Limb (tissue), 2 donors: ENCODE results near the gene PLA2G2D.
A peak's percentile ranks its signal among the peaks of the same experiment; 100 is the strongest.

Experiments used
- DNase-seq, 2 donors: peaks; one replicate each; pipeline ENCODE4 v3.0.0-alpha.2; 2016; ENCODE audit errors: extremely low spot score in 2 of 2

The PLA2G2D gene

DNA sequence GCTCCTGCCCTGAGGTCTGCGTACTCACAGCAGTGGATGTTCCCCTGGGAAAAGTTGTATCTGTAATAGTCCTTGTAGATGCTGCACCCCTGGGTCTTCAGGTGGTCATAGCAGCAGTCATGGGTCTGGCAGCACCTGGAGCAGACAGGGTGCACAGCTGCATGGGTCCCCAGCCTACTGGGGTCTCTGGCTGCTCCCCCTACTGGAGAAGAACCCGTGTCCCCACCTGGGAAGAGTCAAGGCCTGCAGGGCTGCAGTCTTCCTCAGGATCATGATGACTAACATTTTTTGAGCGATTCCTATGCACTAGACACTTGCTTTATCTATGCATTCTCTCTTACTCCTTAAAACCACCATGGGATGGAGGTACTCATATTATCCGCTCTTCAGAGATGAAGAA, 3.9 kb downstream of the PLA2G2D start:
- no peak for DNase-seq

DNA sequence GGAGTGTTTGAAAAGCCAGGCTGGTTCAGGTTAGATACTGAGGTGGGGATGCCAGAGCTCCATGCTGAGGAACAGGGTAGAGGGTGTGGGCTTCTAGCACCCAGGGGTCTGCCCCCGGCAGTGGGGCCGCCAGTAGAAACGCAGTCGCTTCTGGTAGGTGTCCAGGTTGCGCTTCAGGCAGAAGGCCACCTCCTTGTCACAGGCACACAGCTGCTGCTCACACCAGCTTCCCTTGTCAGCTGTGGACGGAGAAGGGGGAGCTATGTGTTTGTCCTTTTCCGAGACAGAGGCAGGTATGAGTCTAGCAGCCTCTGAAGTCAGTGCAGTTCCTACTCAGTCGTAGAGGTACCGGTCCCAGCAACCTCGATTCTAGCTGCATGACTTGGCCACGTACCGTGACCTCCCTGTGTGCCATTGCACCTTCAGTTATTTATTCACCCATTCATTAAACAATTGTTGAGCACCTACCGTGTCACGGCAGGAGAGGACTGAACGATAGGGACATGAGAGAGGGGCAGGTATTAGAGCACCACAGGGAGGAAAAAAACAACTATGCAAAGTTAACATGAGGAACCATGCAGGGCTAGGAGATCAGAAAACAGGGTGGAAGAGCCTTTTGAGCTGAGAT, 5.2 kb downstream of the PLA2G2D start:
- DNase-seq, result no peak

GRCh38 chr1:20112279-20113000, 6.9 kb downstream of the PLA2G2D start:
- no peak for DNase-seq

- DNase-seq, result no peak
Measured at GRCh38 chr1:20111452-20111851, 7.9 kb downstream of the PLA2G2D start.

DNA sequence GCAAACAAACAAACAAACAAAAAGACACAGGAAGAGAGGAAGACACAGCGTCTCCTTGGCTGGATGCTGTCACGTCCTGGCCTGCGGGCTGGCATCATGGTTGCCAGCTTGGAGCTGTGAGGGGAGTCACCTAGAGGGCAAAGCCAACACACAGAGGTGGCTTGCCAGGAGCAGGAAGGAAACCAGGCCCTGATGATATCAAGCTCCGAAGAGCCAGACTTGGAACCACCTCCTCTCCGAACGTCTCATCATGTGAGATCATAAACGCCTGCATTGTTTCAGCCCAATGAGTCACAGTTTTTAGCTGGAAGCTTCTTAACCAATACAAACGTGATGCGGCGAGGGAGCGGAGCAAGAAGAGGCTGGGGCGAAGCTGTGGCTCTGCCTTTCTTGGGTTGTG, 8.7 kb downstream of the PLA2G2D start:
- DNase-seq, result no peak

- DNase-seq, result no peak
Measured at GRCh38 chr1:20109223-20109856, 10.0 kb downstream of the PLA2G2D start.

- DNase-seq, result no peak
Measured at GRCh38 chr1:20108366-20109123, 10.8 kb downstream of the PLA2G2D start.

DNA sequence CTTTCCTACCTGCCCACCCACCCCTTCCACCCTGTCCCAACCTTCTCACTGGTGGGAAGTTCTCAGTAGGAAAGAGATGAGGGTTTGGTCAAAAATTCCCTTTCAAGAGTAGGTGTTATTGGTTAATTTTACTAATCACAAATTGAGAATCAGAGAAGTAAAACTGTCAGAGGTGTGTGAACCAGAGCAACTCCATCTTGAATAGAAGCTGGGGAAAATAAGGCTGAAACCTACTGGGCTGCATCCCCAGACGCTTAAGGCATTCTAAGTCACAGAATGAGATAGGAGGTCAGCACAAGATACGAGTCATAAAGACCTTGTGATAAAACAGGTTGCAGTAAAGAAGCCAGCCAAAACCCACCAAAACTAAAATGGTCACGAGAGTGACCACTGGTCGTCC, 11.5 kb downstream of the PLA2G2D start:
- DNase-seq, result no peak

DNA sequence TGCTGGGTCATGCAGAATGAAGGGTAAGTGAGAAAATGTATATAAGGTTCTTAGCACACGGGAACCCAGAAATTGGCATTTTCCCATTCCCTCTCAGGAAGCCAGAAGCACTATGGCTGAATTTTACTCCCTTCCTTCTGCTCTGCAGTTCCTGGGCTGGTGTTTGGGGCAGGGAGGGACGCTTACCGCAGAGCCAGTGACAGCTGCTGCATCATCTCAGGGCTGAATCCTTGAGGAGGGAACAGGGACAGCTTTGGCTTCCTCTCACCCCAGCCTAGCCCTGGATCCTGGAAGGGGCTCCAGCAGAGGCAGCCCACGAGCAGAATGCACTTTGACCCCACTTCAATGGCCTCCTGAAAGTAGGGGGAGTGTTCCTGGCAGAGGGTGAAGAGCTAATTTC, 12.0 kb downstream of the PLA2G2D start:
- no peak for DNase-seq

DNA sequence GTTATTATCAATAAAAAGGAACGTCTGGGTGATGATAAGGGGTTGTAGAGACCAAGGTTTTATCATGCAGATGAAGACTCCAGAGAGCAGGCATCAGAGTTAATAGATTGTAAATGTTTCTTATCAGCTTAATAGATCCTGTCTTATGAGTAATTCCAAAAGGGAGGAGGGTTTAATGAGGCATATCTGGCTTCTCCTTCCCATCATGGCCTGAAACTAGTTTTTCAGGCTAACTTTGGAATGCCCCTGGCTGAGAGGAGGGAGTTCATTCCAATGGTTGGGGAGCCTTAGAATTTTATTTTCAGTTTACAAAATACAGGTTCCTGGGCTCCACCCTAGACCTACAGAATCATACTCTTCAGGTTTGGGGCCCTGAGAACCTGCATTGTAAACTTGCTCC, 13.5 kb downstream of the PLA2G2D start:
- DNase-seq, result no peak

GRCh38 chr1:20102875-20103274, 16.5 kb downstream of the PLA2G2D start:
- no peak for DNase-seq

- peak; percentile 29 to 50 for DNase-seq
Measured at GRCh38 chr1:20100632-20101355, 18.5 kb downstream of the PLA2G2D start.

DNA sequence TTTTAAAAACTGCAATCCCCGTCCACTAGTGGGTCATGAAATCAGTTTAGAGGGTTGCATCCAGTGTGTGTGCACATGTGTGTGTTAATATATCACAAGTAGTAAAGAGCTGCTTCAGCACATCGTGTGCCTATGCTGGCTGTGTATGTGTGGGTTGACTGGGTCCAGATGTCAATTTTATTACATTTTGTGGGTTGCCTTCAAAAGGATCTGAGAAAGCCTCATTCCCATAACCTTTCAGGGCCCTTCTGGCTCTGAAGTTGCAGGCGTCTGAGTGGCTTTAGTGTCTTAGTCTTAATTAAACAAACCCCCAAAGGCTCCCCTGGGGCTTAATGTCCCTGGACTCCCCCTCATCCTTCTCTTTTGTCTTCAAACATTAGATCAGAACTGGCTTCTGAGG, 19.8 kb downstream of the PLA2G2D start:
- DNase-seq, result no peak

- DNase-seq, result no peak
Measured at GRCh38 chr1:20096840-20097447, 22.4 kb downstream of the PLA2G2D start.

GRCh38 chr1:20095564-20096434, 23.5 kb downstream of the PLA2G2D start:
- DNase-seq, result no peak

GRCh38 chr1:20093940-20094391, 25.4 kb downstream of the PLA2G2D start:
- DNase-seq, result no peak

GRCh38 chr1:20093303-20093702, 26.0 kb downstream of the PLA2G2D start:
- no peak for DNase-seq

DNA sequence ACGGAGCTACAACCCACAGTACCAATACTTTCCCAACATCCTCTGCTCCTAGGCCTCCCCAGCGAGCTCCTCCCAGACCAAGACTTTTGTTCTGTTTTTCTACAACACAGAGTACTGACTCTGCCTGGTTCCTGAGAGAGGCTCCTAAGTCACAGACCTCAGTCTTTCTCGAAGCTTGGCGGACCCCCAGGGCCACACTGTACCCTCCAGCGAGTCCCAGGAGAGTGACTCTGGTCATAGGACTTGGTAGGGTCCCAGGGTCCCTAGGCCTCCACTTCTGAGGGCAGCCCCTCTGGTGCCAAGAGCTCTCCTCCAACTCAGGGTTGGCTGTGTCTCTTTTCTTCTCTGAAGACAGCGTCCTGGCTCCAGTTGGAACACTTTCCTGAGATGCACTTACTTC, 28.7 kb downstream of the PLA2G2D start:
- DNase-seq, result no peak

- no peak for DNase-seq
Measured at GRCh38 chr1:20090119-20090518, 29.2 kb downstream of the PLA2G2D start.
